ENCODE measurements around the gene IMPACT.

The IMPACT gene

GRCh38 chr18:24421831-24422230 lies 4.6 kb upstream of the IMPACT start:
- DNase-seq: no peak

GRCh38 chr18:24426073-24426397 lies 435 bp upstream of the IMPACT start:
- DNase-seq: no peak

GRCh38 chr18:24427484-24427883 lies 1.0 kb downstream of the IMPACT start:
- peak; percentile 2 for DNase-seq

DNA sequence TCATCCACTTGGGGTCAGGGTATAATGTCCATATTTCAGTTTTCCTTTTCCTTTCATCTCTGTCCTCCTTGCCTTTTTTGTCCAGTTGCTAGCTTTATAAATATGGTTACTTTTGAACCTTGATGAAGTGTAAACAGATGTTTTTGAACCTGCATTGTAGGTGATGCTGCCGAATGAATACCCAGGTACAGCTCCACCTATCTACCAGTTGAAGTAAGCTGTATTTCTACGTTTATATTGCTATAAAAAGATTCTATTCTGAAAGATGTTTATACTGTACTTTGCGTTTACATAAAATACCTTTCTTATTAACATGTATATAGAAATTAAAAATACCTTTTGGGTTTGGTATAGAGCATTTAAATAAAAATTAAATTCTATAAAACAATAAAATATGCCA lies 2.2 kb downstream of the IMPACT start:
- DNase-seq: no peak

GRCh38 chr18:24429188-24429587 lies 2.7 kb downstream of the IMPACT start:
- DNase-seq: no peak

DNA sequence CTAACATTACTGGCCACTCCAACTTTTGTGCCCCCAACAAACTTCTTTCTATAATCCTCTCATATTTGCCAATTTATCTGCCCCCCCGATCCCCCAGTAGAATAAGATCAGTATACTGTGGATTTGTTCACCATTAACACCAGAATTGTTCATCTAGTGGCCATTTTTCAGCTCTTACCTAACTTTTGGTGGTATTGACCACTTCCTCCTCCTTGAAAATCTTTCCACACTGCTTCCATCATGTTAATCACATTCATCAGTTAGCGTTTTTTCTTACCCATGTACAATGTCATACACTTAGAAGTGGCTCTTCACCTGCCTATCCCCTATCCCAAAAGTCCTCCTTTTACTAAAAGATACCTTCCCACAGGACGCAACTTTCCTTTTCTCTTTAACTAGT lies 6.1 kb downstream of the IMPACT start:
- DNase-seq: no peak

DNA sequence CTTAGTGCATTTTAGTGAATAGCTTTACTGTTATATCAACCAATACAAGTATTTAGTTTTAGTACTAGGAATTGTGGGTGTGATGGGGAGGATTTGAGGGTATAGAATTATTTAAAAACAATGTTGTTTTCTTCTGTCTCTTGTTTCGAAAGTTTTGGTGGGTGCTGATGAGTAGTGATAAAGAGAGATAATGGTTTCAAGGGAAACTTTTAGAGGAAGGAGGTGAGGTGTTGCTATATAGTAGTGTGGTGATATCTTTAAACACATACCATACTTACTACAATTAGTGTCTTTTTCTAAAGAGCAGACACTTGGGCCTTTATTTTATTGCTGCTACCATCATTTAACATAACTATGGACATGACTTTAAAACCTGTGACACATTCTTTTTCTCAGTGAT lies 10.5 kb downstream of the IMPACT start:
- DNase-seq: no peak

- no peak for DNase-seq
These were observed 17.4 kb downstream of the IMPACT start for GRCh38 chr18:24443870-24444269.

- no peak for DNase-seq
These were observed 20.0 kb downstream of the IMPACT start for GRCh38 chr18:24446453-24446852.

- DNase-seq: no peak
These were observed 20.6 kb downstream of the IMPACT start for GRCh38 chr18:24446953-24447538.

GRCh38 chr18:24447961-24448360 lies 21.5 kb downstream of the IMPACT start:
- DNase-seq: no peak

GRCh38 chr18:24456549-24456948 lies 30.1 kb downstream of the IMPACT start:
- DNase-seq: no peak

GRCh38 chr18:24459772-24460171 lies 33.3 kb downstream of the IMPACT start:
- no peak for DNase-seq

- DNase-seq: no peak
These were observed 33.9 kb downstream of the IMPACT start, which contains the start of gene HRH4 for GRCh38 chr18:24460388-24460787. TSS of gene HRH4 (plus strand) at chr18:24460637. CDS start at chr18:24460729, 92 bp downstream.

GRCh38 chr18:24461996-24462395 lies 35.5 kb downstream of the IMPACT start:
- DNase-seq: no peak

GRCh38 chr18:24462838-24463775 lies 36.6 kb downstream of the IMPACT start:
- DNase-seq: no peak

- no peak for DNase-seq
These were observed 39.0 kb downstream of the IMPACT start for GRCh38 chr18:24465486-24465885.

DNA sequence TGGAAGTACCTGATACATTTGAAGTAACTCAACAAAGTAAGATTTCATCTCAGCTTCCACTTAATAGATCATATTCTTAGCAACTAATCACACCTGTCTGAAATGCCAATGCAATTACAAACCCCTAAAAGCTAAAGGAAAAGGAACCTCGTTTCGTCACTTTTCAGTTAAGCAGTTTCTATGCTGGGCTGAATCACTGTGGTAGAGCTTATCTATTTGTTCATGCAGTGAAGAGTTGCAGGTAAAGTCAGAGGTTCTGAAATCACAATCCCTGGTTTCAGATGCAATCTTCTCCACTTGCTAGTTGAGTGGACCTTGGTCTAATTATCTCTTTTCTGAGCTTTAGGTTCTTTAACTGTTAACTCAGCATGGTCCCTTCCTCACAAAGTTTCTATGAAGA lies 40.3 kb downstream of the IMPACT start:
- no peak for DNase-seq

- no peak for DNase-seq
These were observed 43.6 kb downstream of the IMPACT start for GRCh38 chr18:24470022-24470618.

GRCh38 chr18:24470805-24471204 lies 44.3 kb downstream of the IMPACT start:
- no peak for DNase-seq

DNA sequence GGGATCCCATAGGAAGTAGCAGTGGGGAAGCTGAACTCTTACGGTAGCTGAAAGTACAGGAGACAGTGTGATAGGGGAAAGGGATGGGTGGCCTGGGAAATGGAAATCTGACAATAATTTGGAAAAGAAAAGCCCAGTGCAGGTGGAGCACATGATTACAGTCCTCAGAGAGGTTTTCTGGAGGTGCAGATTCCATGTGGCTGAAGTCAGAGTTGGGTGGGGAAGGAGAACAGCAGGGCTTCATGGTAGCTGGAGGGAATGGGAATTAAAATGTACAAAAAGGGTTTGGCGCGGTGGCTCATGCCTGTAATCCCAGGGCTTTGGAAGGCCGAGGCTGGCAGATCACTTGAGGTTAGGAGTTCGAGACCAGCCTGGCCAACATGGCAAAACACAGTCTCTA lies 46.1 kb downstream of the IMPACT start:
- DNase-seq: no peak

DNA sequence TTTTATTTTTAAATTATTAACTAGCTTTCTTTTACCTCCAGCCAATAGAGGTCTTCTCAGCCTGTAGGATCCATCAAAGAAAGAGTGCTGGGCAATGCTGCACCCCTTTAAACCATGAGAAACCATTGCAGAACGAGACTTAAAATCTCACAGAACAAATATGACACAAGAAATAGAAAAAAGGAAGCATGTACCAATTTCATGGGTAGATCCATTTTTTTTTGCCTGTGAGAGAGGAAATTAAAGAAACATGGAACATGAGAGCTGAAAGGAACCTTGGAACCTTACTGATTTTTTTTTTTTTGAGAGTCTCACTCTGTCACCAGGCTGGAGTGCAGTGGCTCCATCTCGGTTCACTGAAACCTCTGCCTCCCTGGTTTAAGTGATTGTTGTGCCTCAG lies 47.9 kb downstream of the IMPACT start:
- DNase-seq: no peak

- no peak for DNase-seq
These were observed 49.6 kb downstream of the IMPACT start for GRCh38 chr18:24475926-24476589.

Measured in fibroblast of skin of abdomen (primary cell).